Measurements from ENCODE around the gene SI.
"Not testable (repeated sequence)": the region's sequence is repeated elsewhere in the genome, so short reads cannot be mapped to it uniquely, and the experiment has no call there.

The SI gene
- 0 to 0.26 (median 0) reads per million in 18 experiments for total RNA-seq

DNA sequence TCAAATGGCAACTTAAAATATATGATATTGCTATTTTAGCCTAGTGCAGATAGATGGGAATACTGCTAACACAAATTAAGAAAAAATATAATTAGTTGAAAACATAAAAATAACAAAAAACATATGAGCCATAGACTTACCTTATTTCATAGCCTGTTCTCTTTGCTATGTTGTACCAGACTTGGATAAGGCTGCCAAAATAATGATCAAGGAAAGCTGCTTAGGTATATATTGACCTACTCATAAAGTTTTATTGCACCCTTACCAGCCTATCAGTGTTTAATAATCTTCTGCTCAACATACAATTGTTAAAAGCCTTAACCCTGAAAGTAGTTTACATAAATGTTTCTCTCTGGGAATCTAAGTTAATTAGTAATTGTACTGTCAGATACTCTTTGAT, at the start of gene SI:
Gene SI (minus strand): TSS at position 204 of the 400 bp plus-strand sequence. CDS start 2,484 bp downstream, outside the sequence.
- no peak for DNase-seq

DNA sequence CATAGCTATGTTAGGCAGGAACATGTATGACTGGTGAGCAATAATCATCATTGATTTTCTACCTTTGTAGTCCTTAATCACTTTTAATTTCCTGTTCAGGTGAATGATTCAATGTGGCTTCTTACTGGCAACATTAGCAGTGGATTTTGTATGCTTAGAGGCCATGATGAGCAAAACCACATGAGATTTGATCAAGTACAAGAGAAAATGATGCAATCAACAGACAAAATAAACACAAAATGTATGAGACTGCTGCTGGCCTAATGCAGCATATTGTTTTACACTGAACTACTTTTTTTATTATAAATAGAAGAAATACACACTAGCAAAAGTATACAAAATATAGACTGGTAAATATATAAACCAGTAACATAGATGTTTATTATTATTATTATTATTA, 47.5 kb upstream of the SI start:
- no peak for DNase-seq

DNA sequence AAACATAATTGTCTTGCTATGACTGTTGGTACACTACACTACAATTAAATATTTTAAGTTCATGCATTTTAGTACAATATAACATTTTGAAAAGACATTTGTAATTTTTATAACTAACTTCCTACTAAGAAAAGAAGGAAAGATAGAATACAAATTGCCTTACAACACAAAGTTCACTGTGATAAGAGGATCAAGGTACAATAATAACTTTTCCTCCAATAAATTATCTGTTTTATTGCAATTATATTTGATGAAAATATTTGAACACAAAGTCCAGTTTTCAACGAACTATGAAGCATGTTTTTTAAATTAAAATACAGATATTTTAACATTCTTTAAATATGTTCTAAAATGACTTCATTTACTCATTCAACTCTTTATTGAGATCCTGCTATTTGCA, 33.1 kb upstream of the SI start:
- DNase-seq: no peak

DNA sequence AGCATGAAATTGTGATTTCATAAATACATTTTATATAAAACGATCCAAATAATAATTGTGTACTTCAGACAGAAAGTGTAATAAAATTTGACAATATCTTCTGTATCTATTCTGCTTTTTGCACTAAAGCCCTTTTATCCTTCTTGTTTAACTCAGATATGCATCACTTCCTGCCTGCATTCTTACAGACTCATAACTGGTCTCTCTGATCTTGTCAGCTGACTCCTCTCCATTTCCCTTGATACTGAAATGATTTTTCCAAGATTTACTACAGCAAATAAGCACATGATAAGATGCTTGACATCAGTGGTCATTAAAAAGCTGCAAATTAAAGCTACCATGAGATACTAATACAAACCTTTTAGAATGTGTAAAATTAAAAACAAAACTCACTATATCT, 25.3 kb upstream of the SI start:
- DNase-seq: no peak

DNA sequence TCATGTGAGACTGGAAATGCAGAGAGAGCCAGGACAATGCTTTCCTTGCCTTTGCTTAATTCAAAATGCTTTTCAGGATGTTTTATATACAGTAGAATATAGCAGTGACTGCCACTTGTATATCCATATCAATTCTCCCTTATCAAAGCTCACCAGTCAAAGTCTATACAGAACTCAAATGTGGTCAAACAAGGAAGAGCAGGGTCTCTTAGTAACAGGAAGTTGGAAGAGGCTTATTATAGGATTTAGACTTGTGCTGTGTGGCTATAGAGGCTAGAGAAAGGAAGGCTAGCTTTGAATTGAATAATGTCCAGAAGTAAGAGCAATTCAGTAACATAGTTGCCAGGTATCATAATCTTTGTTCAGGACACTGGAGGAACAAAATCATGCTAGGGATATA, 4.4 kb upstream of the SI start:
- DNase-seq: no peak

DNA sequence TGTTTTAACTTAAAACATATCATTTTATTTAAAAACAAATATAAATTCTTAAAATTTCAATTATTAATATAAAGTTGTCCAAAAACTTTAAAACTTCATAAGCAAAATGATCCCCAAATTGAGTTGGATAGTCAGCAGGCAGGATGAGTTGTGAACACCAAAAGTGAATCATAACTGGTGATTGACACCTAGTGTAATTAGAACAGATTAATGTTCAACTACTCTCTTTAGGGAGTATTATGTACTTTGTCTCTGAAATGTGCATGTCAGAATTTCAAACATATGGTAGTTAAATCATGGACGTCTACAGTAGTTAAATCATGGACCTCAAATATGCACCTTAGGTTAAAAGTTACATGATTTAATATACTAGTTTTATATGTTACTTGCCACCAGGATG, 2.9 kb upstream of the SI start:
- DNase-seq: no peak

DNA sequence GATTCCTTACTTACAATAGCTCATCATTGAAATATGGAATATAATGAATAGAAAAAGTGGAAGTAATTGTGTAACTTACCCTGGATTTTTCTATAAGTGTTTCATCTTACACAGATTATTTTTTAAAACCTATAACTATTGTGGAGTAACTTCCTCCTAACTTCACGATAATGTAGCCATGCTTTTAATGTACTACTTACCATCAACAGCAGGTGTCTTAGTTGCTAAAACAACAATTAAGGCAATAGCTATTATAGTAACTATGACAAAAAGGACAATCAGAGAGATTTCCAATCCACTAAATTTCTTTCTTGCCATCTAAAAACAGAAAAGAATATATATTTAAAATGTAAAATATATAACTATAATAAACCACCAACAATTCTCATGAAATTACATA, 2.6 kb downstream of the SI start:
- no peak for DNase-seq

DNA sequence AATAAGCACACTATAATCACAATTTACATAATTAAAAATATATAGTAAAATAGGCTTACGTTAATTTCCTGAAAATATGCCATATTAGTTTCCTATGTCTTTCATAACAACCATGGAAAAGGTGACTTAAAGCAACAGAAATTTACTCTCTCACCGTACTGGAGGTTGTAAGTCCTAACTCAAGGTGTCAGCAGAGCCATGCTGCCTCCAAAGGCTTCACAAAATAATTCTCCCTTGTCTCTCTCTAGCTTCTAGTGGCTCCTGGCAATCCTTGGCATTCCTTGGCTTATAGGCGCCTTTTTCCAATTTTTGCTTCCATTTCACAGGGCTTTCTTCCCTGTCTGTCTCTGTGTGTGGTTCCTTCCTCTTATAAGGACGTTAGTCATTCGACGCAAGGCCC, 7.6 kb downstream of the SI start:
- no peak for DNase-seq

DNA sequence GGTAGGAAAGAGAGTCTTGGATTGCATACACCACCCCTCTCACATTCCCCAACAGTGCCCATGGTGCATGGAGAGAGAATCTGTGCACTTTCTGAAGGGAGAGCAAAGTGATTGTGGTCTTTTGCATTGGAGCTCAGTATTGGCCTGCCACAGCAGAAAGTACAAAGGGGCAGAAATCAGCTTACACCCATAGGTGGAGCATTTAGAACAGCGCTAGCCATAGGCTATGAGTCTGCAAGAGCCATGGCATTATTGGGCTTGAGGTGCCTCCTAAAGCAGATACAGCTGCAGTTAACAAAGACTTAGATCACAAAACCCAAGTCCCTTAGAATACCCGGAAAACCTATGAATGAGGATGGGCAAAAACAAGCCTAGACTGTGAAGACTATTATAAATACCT, 21.8 kb downstream of the SI start:
- no peak for DNase-seq

DNA sequence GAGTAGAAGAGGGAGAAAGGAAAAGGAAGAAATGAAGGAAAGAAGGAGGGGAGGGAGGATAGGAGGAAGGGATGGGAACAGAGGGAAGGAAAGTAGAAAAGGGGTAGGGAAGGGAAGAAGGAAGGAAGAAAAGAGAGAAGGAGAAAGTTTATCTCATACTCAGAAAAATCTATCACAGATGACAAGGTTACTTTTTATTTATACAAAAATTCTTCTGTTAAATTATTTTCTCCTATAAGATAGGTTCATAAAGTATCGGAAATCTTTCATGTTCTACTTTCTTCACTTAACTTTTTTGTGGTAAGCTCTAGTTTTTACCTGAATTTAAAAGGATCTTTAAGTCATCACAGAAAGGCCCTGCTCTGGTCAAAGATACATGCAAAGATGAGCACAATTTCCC, 38.1 kb downstream of the SI start:
- no peak for DNase-seq

DNA sequence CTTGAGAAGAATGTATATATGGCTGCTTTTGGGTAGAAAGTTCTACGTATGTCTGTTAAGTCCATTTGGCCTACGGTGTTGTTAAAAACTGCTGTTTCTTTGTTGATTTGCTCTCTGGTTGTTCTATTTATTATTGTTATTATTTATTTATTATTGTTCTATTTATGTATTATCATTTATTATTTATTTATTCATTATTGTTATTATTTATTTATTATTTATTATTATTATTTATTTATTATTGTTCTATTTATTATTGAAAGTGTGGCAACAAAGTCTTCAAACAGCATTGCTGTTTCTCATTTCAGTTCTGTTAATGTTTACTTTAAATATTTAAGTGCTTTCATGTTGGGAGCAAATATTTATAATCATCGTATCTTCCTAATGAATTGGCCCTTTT, 66.7 kb downstream of the SI start:
- no peak for DNase-seq

DNA sequence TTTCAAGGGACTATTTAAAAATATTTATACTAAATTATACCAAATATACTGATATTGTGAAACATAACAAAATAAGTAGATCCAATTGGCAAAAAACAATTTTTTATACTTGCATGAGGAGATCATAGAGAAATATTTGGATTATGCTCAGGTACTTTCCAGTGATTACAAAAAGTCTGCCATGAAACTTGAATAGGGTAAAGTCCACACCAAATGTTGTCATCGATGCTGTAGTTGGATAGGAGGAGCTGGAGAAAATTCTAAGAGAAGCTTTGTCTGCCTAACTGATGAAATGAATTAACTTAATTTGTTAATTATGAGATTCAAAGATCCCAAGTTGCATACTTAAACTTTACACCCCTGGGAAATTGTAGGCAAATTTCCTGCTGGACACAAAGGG, 93.3 kb downstream of the SI start:
- no peak for DNase-seq

DNA sequence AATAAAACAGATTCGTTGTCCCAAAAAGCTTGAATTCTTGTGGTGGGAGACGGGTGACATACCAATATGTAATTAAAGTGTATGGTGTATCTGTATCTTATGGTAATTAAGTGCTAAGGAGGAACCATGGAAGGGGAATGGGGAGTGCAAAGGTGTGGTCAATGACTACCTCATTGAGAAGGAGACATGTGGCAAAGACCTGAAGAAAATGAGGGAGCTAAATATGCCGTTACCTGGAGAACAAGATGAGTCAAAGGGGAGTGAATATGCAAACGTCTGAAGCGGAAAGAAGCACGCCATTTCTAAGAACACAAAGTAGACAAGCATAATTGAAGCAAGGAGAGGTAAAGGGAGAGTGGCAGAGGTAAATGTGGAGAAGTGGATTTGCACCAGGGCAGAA, 115.7 kb downstream of the SI start:
- DNase-seq: no peak

DNA sequence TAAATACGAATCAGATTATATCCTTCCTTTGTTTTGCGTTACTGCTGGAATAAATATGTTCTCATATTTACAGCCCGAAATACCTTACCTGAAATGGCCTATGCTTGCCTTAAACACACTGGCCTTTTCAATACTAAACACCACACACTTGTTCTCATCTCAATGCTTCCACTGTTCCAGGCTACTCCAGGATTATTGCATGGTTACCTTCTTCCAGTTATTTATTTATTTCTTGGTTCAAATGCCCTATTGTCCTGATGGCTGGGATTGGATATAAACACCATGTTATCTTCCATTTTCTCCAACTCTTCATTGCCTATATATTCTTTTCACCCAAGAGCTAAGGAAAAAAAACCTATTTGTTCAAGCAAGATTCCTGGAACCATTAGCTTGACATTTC, 125.3 kb downstream of the SI start:
- no peak for DNase-seq

DNA sequence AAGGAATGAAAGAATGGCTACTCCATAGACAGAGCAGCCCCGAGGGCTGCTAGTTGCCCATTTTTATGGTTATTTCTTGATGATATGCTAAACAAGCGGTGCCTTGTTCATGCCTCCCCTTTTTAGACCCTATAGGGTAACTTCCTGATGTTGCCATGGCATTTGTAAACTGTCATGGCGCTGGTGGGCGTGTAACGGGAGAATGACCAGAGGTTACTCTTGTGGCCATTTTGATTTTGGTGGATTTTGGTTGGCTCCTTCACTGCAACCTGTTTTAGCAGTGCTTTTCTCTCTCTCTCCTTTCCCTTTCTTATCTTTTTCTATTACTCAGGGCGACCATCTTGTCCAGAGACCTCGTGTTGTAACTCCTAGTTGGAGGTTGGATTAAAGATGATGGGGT, 126.9 kb downstream of the SI start:
- DNase-seq: not testable (repeated sequence)

DNA sequence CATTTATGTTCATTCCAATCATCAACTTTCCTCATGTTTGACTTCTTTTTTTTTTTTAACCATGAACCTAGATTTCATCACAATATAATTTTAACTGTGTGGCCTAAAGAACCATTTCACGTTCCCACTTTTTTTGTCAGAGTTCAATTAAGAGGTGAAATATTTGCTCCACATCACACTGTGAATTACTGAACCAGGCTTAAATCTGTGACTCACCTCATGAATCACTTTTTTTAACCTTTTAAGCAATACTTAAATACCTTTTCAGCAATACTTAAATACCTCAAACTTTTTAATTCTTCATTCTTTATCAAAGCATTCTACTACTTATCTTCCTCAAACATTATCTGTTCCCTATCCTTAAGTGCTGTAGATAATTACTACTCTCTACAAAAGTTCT, 137.6 kb downstream of the SI start:
- DNase-seq: no peak

DNA sequence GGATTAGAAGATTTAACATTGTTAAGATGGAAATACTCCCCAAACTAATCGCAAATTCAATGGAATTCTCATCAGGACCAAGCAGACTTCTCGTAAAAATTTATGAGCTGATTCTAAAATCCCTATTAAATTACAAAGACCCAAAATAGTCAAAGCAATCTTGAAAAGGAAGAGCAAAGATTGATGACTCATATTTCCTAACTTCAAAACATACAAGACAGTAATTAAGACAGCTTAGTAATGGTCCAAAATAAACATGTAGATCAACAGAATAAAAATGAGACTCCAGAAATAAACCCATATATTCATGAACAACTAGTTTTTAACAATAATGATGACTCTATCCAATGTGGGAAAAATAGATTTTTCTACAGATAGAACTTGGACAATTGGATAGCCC, 148.7 kb downstream of the SI start:
- no peak for DNase-seq

Data from inflammatory macrophage (primary cell).